ENCODE data around the gene BRAT1.
"Not testable (repeated sequence)": the region's sequence is repeated elsewhere in the genome, so short reads cannot be mapped to it uniquely, and the experiment has no call there.

- not testable (repeated sequence) for TF ChIP-seq CTCF (IDR thresholded peaks at IDR 0.05; ENCODE audit: low read length); EZH2 (optimal IDR thresholded peaks at IDR 0.05; ENCODE audit: low read depth, low read length)
These were observed 8.6 kb upstream of the BRAT1 start for GRCh38 chr7:2563955-2564354.
